ENCODE measurements around the gene IGF1.

The IGF1 gene

DNA sequence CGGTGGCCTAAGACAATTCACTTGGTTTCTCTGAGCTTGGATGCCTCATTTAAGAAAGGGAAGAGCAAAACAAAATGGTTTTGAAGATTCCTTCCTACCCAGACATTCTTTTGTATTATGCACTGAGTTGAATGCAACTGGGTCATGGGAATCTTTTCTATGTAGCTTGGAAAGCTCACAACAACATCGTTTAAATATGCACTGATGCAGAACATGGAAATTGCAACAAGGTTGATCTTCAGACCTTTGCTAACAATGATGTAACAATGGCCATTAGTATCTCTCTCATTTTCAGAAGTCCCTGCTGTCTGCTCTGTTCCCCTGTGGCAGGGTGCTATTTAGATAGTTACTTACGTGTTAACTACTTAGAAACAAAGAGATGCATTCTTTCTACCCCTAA, 30.1 kb upstream of the IGF1 start:
- Histone ChIP-seq H4K8ac (ENCODE audit: low read length) (no peak overlapping the region), H2BK15ac (ENCODE audit: low read depth, poor library complexity, severe bottlenecking) (no peak overlapping the region), H3K4me2 (ENCODE audit: low read length, poor library complexity, severe bottlenecking) (no peak overlapping the region), H3K9me3 (ENCODE audit: control insufficient read depth, low read length) (no peaks in the 10 kb centered on the region), H3K36me3 (ENCODE audit: control insufficient read depth in 1 of 2, insufficient read depth in 2 of 2, low read depth in 1 of 2, low read length in 2 of 2) (no peaks in the 10 kb centered on the region), H3K4ac (ENCODE audit: low read depth in 1 of 2, low read length in 2 of 2) (no peak overlapping the region), H3K79me1 (replicated peaks; ENCODE audit: low read length, poor library complexity, severe bottlenecking) (no peaks in the 10 kb centered on the region), H3K4me1 (ENCODE audit: control insufficient read depth, insufficient read depth, low read depth, low read length) (no peaks in the 10 kb centered on the region), H3K18ac (ENCODE audit: low read depth in 1 of 2, low read length in 2 of 2) (no peak overlapping the region), H2BK5ac (ENCODE audit: low read depth, low read length, poor library complexity, severe bottlenecking) (no peak overlapping the region), H3K14ac (ENCODE audit: low read length in 2 of 2) (no peak overlapping the region), H3K23ac (ENCODE audit: low read length in 2 of 2) (no peak overlapping the region), H3K9ac (ENCODE audit: low read length) (no peak overlapping the region), H2AFZ (ENCODE audit: low read depth, low read length) (no peak overlapping the region), H2AK5ac (ENCODE audit: low read length, severe bottlenecking) (no peak overlapping the region), H4K91ac (ENCODE audit: low read length) (no peak overlapping the region), H2BK12ac (ENCODE audit: low read length in 2 of 2) (no peak overlapping the region), H3K27ac (ENCODE audit: low read length, poor library complexity, severe bottlenecking) (no peak overlapping the region), H3K27me3 (ENCODE audit: control insufficient read depth in 1 of 2, insufficient read depth in 1 of 2, low read length in 2 of 2) (no peaks in the 10 kb centered on the region), H3K4me3 (ENCODE audit: insufficient read depth in 1 of 2, low read depth in 1 of 2, low read length in 2 of 2) (no peak overlapping the region), H2BK120ac (ENCODE audit: low read depth, low read length) (no peak overlapping the region)
- DNase-seq: no peak
- WGBS: 90% methylated on average over 2 of the region's 3 CpGs

DNA sequence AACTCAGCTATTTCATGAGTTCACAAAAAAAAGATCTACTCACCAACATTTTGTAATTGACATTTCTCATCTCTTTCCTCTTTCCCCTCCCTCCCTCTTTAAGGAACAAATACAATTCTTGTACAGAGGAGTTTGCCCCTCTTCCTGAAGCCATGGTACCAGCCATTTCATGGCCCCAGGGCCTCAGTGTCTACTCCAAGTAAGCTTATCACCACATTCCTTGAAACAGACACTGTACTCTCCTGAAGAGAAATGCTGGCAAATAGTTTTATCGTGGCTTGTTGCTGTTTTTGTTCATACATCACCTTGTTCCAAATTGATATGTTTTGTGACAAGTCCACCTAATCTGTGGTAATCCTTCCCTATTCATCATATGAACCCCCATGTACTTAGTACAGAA, 29.7 kb upstream of the IGF1 start:
- Histone ChIP-seq H2BK15ac (ENCODE audit: low read depth, poor library complexity, severe bottlenecking) (no peak overlapping the region), H2AFZ (ENCODE audit: low read depth, low read length) (no peak overlapping the region), H2BK120ac (ENCODE audit: low read depth, low read length) (no peak overlapping the region), H3K23ac (ENCODE audit: low read length in 2 of 2) (no peak overlapping the region), H4K8ac (ENCODE audit: low read length) (no peak overlapping the region), H2BK12ac (ENCODE audit: low read length in 2 of 2) (no peak overlapping the region), H3K79me1 (replicated peaks; ENCODE audit: low read length, poor library complexity, severe bottlenecking) (no peaks in the 10 kb centered on the region), H4K91ac (ENCODE audit: low read length) (no peak overlapping the region), H3K9me3 (ENCODE audit: control insufficient read depth, low read length) (no peaks in the 10 kb centered on the region), H3K4me3 (ENCODE audit: insufficient read depth in 1 of 2, low read depth in 1 of 2, low read length in 2 of 2) (no peak overlapping the region), H3K4ac (ENCODE audit: low read depth in 1 of 2, low read length in 2 of 2) (no peak overlapping the region), H3K27ac (ENCODE audit: low read length, poor library complexity, severe bottlenecking) (no peak overlapping the region), H3K36me3 (ENCODE audit: control insufficient read depth in 1 of 2, insufficient read depth in 2 of 2, low read depth in 1 of 2, low read length in 2 of 2) (no peaks in the 10 kb centered on the region), H3K14ac (ENCODE audit: low read length in 2 of 2) (no peak overlapping the region), H3K27me3 (ENCODE audit: control insufficient read depth in 1 of 2, insufficient read depth in 1 of 2, low read length in 2 of 2) (no peaks in the 10 kb centered on the region), H3K9ac (ENCODE audit: low read length) (no peak overlapping the region), H3K4me1 (ENCODE audit: control insufficient read depth, insufficient read depth, low read depth, low read length) (no peaks in the 10 kb centered on the region), H2AK5ac (ENCODE audit: low read length, severe bottlenecking) (no peak overlapping the region), H3K4me2 (ENCODE audit: low read length, poor library complexity, severe bottlenecking) (no peak overlapping the region), H2BK5ac (ENCODE audit: low read depth, low read length, poor library complexity, severe bottlenecking) (no peak overlapping the region), H3K18ac (ENCODE audit: low read depth in 1 of 2, low read length in 2 of 2) (no peak overlapping the region)
- no peak for DNase-seq
- WGBS: 91% methylated on average over 1 of the region's 1 CpG

DNA sequence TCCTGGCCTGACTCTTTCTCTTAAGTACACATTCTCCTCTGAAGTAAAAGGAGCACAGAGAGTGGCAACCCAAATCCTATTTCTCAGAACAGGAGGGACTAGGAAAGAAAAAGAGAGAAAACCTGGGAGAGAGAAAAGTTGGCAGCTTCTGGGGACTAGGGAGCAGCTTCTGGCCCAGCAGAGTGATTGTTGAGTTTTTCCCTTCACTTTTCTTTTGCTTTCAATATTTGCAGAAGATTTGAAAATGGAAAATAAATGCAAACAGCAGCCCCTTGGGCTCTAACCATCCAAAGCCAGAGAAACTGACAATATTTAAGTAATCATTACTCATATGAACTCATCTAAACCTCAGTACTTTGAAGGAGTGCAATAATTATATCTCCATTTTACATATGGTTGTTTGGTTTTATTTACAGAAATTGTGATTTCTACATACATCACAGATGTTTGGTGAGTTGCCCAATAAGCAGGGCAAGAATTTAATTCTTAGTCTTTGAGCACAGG, 28.8 kb upstream of the IGF1 start:
- Histone ChIP-seq H3K9me3 (ENCODE audit: control insufficient read depth, low read length) (no peaks in the 10 kb centered on the region), H2AFZ (ENCODE audit: low read depth, low read length) (no peak overlapping the region), H3K27ac (ENCODE audit: low read length, poor library complexity, severe bottlenecking) (no peak overlapping the region), H3K14ac (ENCODE audit: low read length in 2 of 2) (no peak overlapping the region), H3K4me2 (ENCODE audit: low read length, poor library complexity, severe bottlenecking) (no peak overlapping the region), H3K27me3 (ENCODE audit: control insufficient read depth in 1 of 2, insufficient read depth in 1 of 2, low read length in 2 of 2) (no peaks in the 10 kb centered on the region), H2BK15ac (ENCODE audit: low read depth, poor library complexity, severe bottlenecking) (no peak overlapping the region), H4K91ac (ENCODE audit: low read length) (no peak overlapping the region), H2BK5ac (ENCODE audit: low read depth, low read length, poor library complexity, severe bottlenecking) (no peak overlapping the region), H3K4me1 (ENCODE audit: control insufficient read depth, insufficient read depth, low read depth, low read length) (no peaks in the 10 kb centered on the region), H4K8ac (ENCODE audit: low read length) (no peak overlapping the region), H2AK5ac (ENCODE audit: low read length, severe bottlenecking) (no peak overlapping the region), H3K79me1 (replicated peaks; ENCODE audit: low read length, poor library complexity, severe bottlenecking) (no peaks in the 10 kb centered on the region), H3K36me3 (ENCODE audit: control insufficient read depth in 1 of 2, insufficient read depth in 2 of 2, low read depth in 1 of 2, low read length in 2 of 2) (no peaks in the 10 kb centered on the region), H2BK120ac (ENCODE audit: low read depth, low read length) (no peak overlapping the region), H2BK12ac (ENCODE audit: low read length in 2 of 2) (no peak overlapping the region), H3K4ac (ENCODE audit: low read depth in 1 of 2, low read length in 2 of 2) (no peak overlapping the region), H3K9ac (ENCODE audit: low read length) (no peak overlapping the region), H3K18ac (ENCODE audit: low read depth in 1 of 2, low read length in 2 of 2) (no peak overlapping the region), H3K4me3 (ENCODE audit: insufficient read depth in 1 of 2, low read depth in 1 of 2, low read length in 2 of 2) (no peak overlapping the region), H3K23ac (ENCODE audit: low read length in 2 of 2) (no peak overlapping the region)
- no peak for DNase-seq

GRCh38 chr12:102508052-102508451, 27.7 kb upstream of the IGF1 start:
- H4K91ac ChIP-seq (ENCODE audit: low read length): no peak overlapping the region
- DNase-seq: no peak
- no peak overlapping the region for H3K4me3 ChIP-seq (ENCODE audit: insufficient read depth in 1 of 2, low read depth in 1 of 2, low read length in 2 of 2)
- H2BK15ac ChIP-seq (ENCODE audit: low read depth, poor library complexity, severe bottlenecking): no peak overlapping the region
- H3K4ac ChIP-seq (ENCODE audit: low read depth in 1 of 2, low read length in 2 of 2): no peak overlapping the region
- H3K79me1 ChIP-seq (replicated peaks; ENCODE audit: low read length, poor library complexity, severe bottlenecking): no peaks in the 10 kb centered on the region
- no peaks in the 10 kb centered on the region for H3K36me3 ChIP-seq (ENCODE audit: control insufficient read depth in 1 of 2, insufficient read depth in 2 of 2, low read depth in 1 of 2, low read length in 2 of 2)
- H3K9ac ChIP-seq (ENCODE audit: low read length): no peak overlapping the region
- H2BK5ac ChIP-seq (ENCODE audit: low read depth, low read length, poor library complexity, severe bottlenecking): no peak overlapping the region
- no peak overlapping the region for H3K14ac ChIP-seq (ENCODE audit: low read length in 2 of 2)
- no peak overlapping the region for H2AFZ ChIP-seq (ENCODE audit: low read depth, low read length)
- no peaks in the 10 kb centered on the region for H3K4me1 ChIP-seq (ENCODE audit: control insufficient read depth, insufficient read depth, low read depth, low read length)
- H3K18ac ChIP-seq (ENCODE audit: low read depth in 1 of 2, low read length in 2 of 2): no peak overlapping the region
- no peak overlapping the region for H3K23ac ChIP-seq (ENCODE audit: low read length in 2 of 2)
- no peak overlapping the region for H2AK5ac ChIP-seq (ENCODE audit: low read length, severe bottlenecking)
- H2BK12ac ChIP-seq (ENCODE audit: low read length in 2 of 2): no peak overlapping the region
- no peak overlapping the region for H3K27ac ChIP-seq (ENCODE audit: low read length, poor library complexity, severe bottlenecking)
- no peak overlapping the region for H2BK120ac ChIP-seq (ENCODE audit: low read depth, low read length)
- H4K8ac ChIP-seq (ENCODE audit: low read length): no peak overlapping the region
- no peaks in the 10 kb centered on the region for H3K27me3 ChIP-seq (ENCODE audit: control insufficient read depth in 1 of 2, insufficient read depth in 1 of 2, low read length in 2 of 2)
- H3K9me3 ChIP-seq (ENCODE audit: control insufficient read depth, low read length): no peaks in the 10 kb centered on the region
- no peak overlapping the region for H3K4me2 ChIP-seq (ENCODE audit: low read length, poor library complexity, severe bottlenecking)

Measured in mesenchymal stem cell (in vitro differentiated cells and primary cell).